ENCODE data around the gene CRABP2.

GRCh38 chr1:156707417-156708217 lies 2.2 kb upstream of the CRABP2 start:
- TF ChIP-seq CTCF (IDR thresholded peaks at IDR 0.05) (no peak), EZH2 (IDR thresholded peaks at IDR 0.05) (no peak), EZH2phosphoT487 (IDR thresholded peaks at IDR 0.05) (no peak)
